Activated CD4-positive, alpha-beta T cell treated with anti-CD3 and anti-CD28 coated beads, Interleukin-2, amount 50 U/mL, for 24 hours (primary cell): Measurements from ENCODE around the gene MICALL2.

Experiments used
- DNase-seq, 2 donors: peaks; one replicate each; pipeline ENCODE4 v3.0.0-alpha.2; 2020; ENCODE audit warnings: low read depth in 1 of 2, low spot score in 1 of 2

The MICALL2 gene

DNA sequence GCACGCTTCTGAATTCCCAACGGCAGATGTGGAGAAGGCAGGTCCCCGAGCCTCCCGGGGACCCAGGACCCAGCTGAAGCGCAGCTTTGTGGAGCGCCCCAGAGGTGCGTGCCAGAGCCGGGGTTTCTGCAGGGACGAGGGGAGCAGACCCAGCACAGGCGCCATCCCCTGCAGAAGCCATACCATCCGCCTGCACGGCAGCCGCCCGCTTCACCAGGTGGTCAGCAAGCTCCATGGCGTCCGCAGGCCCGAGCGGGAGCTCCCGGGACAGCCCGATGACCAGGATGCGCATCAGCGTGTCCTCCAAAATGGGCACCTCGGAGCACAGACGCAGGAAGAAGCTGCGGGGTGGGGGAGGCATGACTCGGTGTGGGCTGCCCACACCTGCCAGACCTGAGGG is 34.3 kb upstream of the MICALL2 start:
- no peak for DNase-seq

GRCh38 chr7:1493129-1493528 is 33.9 kb upstream of the MICALL2 start:
- DNase-seq: no peak

- no peak for DNase-seq
Measured at GRCh38 chr7:1492640-1493039, 33.4 kb upstream of the MICALL2 start.

DNA sequence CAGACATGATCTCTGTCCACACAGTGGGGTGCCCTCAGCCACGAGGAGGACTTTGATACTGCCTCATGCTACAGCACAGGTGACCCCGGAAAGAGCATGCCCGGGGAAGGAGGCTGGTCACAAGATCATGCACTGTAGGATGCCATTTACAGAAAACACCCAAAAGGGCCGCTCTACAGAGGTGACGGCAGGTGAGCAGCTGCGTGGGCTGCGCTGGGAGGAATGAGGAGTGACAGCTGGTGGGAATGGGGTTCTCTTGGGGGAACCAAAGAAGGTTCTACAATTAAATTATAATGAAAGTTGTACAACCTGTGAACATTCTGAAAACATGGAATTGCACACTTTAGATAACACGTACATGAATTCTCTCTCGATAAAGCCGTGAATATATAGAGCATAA is 33.0 kb upstream of the MICALL2 start:
- no peak for DNase-seq

GRCh38 chr7:1490837-1491236 is 31.6 kb upstream of the MICALL2 start:
- DNase-seq: no peak

DNA sequence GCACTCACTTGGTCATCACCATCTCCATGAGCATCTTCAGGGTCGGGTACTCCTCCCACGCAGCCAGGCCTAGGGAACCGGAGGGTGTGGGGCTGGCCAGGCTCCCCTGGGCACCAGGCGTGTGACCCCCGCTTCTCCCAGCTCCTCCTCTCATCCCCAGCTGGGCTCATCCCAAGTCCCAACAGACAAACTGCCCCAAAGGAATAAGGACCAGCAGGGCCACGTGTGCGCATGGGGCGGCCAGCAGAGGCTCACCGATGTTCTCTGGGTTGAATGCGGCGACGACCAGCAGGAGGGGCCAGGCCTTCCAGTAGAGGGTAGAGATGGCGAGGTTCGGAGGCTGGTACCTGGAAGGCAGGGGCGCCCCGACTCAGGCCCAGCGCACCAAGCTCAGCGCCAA is 30.1 kb upstream of the MICALL2 start:
- DNase-seq: no peak

- DNase-seq: no peak
Measured at GRCh38 chr7:1488016-1488415, 28.7 kb upstream of the MICALL2 start.

DNA sequence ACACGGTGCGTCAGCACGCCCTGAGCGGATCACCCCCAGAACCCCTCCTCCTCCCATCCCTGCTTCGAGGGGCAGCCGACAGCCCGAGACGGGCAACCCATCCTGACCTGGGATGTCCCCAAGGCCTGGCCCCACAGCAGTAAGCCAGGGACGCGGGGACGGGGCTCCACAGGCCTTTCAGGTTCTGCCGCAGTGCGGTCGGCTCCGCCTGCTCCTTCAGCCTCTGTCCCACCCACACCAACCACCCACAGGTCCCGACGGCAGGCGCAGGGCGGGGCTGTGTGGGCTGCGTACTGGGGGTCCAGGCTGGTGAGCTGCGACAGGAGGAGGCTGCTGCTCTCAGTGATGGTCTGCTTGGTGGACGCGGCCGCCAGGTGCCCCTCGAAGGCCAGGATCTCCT is 28.2 kb upstream of the MICALL2 start:
- no peak for DNase-seq

DNA sequence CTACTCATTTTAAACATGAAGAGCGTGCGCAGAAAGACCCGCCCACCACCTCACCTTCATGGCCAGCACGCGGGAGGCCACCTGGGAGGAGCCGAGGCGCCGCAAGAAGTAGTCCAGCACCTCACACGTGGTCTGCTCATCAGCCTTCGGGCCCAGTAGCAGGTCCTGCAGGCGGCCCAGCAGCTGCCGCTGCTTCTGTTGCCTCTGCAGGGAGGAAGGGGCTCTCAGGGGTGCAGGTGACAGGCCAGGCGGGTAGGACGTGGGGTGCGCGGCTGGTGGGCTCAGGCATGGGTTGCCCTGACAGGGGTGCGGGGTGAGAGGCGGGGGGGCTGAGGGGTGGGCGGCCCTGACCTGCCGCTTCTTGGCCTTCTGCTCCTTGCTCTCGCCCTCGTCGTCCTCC is 27.3 kb upstream of the MICALL2 start:
- DNase-seq: no peak

- DNase-seq: no peak
Measured at GRCh38 chr7:1485156-1485555, 25.9 kb upstream of the MICALL2 start.

- DNase-seq: no peak
Measured at GRCh38 chr7:1484569-1484968, 25.3 kb upstream of the MICALL2 start.

- no peak for DNase-seq
Measured at GRCh38 chr7:1483536-1484505, 24.6 kb upstream of the MICALL2 start.

GRCh38 chr7:1483079-1483478 is 23.8 kb upstream of the MICALL2 start:
- no peak for DNase-seq

- no peak for DNase-seq
Measured at GRCh38 chr7:1481300-1481699, 22.0 kb upstream of the MICALL2 start.

DNA sequence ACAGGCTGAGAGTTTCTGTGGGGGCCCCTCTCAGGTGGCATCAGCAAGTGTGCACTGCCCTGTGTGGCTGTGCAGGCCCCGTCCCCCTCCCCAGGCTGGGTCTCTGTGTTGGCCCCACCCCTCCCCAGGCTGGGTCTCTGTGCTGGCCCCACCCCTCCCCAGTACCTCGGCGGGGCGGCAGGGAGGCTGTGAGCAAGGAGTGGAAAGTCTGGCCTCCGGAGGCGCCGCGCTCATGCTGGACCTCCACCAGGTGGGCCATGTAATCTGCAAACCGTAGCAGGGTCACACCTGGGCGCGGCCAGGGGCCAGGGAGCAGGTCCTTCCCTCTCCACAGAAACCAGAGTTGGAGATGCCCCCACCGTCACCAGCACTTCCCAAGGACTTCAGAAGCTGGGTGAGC is 21.4 kb upstream of the MICALL2 start:
- no peak for DNase-seq

DNA sequence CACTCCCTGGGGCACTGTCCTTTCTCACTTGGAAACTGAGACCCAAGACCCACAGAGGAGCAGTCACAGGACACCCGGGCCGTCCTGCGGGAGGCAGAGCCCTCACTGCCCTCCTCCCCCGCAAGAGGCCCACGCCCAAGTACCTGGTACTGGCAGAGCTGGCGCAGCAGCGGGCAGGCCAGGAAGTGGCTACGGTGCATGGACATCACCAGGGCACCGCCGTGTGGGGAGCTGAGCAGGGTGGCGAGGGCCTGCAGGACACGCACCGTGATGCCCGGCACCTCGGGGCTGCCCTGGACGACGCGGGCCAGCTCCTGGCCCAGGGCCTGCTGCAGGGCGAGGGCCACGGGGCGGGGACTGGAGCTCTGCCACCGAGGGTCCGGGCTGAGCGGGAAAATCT is 20.0 kb upstream of the MICALL2 start:
- DNase-seq: no peak

DNA sequence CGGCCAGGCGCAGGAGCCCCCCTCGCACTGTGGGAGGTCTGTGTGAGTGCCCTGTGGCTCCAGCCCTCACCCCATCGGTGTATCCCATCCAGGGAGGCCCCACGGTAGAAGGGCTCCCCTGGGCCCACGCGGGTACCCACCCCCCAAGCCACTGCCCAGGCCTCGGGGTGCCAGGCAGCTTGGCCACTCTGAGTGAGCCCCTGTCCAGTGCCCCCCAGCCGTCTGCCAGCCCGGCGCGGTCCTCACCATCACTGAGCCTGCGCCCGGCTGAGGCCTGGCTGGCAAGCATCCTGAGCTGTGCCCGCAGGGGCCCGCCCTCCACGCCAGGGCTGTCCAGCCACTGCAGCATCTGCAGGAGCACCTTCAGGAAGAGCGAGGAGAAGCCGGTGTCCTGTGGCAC is 19.2 kb upstream of the MICALL2 start:
- DNase-seq: no peak

DNA sequence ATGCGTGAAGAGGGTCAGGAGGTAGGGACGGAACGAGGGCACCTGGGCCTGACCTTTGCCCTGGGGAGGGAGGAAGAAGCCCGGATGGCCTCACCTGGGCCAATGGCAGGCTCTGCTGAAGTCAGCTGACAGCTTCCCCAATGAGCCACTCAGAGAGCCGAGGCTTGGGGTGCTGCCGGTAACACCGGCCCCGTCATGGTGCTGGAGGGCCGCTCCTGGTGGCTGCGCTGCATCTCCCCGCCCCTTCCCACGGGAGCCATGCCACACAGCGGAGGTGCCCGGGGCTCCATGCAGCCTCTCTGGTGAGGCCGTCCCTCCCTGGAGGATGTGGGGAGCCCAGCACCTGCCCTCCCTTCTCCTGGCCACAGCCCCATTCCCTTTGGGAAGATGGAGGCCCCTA is 17.6 kb upstream of the MICALL2 start:
- no peak for DNase-seq

DNA sequence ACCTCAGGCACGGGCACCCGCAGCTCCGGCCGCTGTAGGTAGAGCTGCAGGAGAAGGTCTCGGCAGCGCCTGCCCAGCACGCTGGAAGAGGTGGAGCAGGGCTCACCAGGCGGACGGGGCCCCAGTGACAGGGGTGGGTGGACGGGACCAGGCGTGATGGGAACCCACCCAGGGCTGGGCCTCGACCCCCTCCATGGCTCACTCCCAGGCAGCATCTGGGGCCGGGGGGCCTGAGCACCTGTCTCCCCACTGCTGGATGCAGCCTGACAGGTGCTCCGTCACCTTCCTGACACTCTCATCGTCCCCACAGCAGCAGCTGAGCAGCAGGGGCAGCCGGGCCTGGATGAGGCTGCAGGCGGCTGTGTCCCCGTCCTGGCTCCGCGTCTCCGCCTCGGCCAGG is 16.7 kb upstream of the MICALL2 start:
- DNase-seq: no peak

- DNase-seq: no peak
Measured at GRCh38 chr7:1475393-1475792, 16.1 kb upstream of the MICALL2 start.

DNA sequence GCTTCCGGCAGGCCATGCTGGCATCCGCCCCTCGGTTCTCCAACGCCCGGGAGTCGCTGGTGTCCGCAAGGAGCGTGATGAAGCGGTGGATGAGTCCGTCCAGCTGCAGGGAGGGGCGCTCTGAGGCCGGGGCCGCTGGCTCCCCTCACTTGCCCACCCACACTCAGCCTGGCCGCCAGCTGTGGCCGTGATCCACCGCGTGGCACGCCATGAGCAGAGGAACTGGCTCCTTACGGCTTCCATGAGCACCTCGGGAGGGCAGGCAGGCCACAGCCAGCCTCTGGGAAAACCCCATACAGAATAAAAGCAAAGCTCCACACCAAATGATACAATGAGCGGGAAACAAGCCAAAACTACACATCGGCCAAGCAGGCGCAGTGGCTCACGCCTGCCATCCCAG is 15.5 kb upstream of the MICALL2 start:
- no peak for DNase-seq

DNA sequence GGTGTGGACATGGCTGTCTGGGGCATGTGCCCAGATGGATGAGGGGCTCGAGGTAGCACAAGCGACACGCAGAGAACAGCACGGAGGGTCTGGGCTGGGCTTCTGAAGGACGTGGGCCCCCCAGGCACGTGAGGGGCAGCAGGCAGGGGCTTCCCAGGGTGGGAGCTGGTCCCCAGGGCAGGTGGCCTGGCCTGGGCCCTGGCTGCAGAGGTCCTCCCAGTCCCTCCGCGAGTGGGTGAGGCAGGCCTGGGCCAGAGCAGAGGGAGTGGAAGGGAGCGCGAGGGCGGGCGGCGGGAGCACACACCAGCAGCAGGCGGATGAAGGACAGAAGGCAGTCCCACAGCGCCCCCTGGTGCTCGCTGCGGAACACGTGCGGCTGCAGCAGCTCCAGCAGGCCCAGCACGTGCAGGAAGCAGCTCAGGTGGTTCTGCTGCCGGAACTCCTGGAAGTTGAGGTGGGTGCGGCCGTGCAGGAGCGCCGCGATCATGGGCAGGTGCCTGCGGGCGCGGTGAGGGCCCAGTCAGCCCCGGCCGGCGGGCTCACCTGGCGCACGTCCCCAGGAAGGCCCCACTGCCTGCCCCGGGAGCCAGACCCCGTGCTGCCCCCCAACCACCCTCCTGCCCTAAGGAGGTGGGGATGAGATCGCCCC is 14.7 kb upstream of the MICALL2 start:
- peak; percentile 80 to 84 for DNase-seq

GRCh38 chr7:1470901-1471300 is 11.6 kb upstream of the MICALL2 start:
- DNase-seq: no peak
